IMR-90 (cell line): Measurements from ENCODE around the gene CROCC2. TPM values are rescaled to one million over a fixed set of nuclear protein-coding genes. Genes with fewer than 3 reads are reported as not detected.

Source experiments
- ATAC-seq: fragments of 200-7000 bp; cut with Tn5 transposase; 2 replicates; pipeline ENCODE4 v1.9.1; 2020; ENCODE audit warnings: low read depth, mild to moderate bottlenecking, moderate library complexity
- BruUV-seq: library from RNA; stranded (reverse); fragments of 400-500 nt; replicated peaks from 2 replicates; lab custom pipeline; 2021; lab: Mats Ljungman, UMichigan
- CTCF ChIA-PET: fragments of 300-600 bp; formaldehyde crosslinking; extraction: SDS; loops from one replicate; lab custom pipeline; 2021; ENCODE audit warnings: antibody characterized with exemption; lab: Yijun Ruan, JAX
- POLR2A ChIA-PET: fragments of 300-600 bp; sonication (Branson Sonifier 250); formaldehyde crosslinking; loops from one replicate; lab custom pipeline; 2022; ENCODE audit warnings: antibody characterized with exemption; ENCODE audit not compliant: unreplicated experiment; lab: Charles Lee
- DNase-seq: peaks from one replicate; pipeline ENCODE4 v3.0.0; 2013
- H2AFZ ChIP-seq: replicated peaks from 2 replicates; pipeline ENCODE3; 2013; ENCODE audit warnings: low read length, mild to moderate bottlenecking; ENCODE audit not compliant: poor library complexity
- H2AK5ac ChIP-seq: 2 replicates; pipeline ENCODE4 v1.6.1; 2013; ENCODE audit warnings: low read depth, low read length, inconsistent platforms
- H2AK9ac ChIP-seq: replicated peaks from 2 replicates; pipeline ENCODE3; 2013; ENCODE audit warnings: mild to moderate bottlenecking, low read depth, low read length, moderate library complexity; ENCODE audit not compliant: poor library complexity
- H2BK120ac ChIP-seq: 2 replicates; pipeline ENCODE4 v1.6.1; 2013; ENCODE audit warnings: low read depth, low read length, inconsistent platforms
- H2BK15ac ChIP-seq: 3 replicates; pipeline ENCODE4 v1.6.1; 2013; ENCODE audit warnings: low read depth, low read length, inconsistent platforms
- H2BK20ac ChIP-seq: 2 replicates; pipeline ENCODE4 v1.6.1; 2013; ENCODE audit warnings: low read depth, mild to moderate bottlenecking, inconsistent platforms, low read length, moderate library complexity
- H2BK5ac ChIP-seq: 2 replicates; pipeline ENCODE4 v1.6.1; 2013; ENCODE audit warnings: mild to moderate bottlenecking, low read depth, low read length, inconsistent platforms; ENCODE audit not compliant: poor library complexity, severe bottlenecking
- H3K14ac ChIP-seq: replicated peaks from 2 replicates; pipeline ENCODE4 v1.6.1; 2013; ENCODE audit warnings: low read depth, low read length, inconsistent platforms
- H3K18ac ChIP-seq: 2 replicates; pipeline ENCODE4 v1.6.1; 2013; ENCODE audit warnings: low read depth, low read length, control low read depth
- H3K23ac ChIP-seq: 2 replicates; pipeline ENCODE4 v1.6.1; 2013; ENCODE audit warnings: low read depth, low read length, inconsistent platforms
- H3K27ac ChIP-seq: 2 replicates; pipeline ENCODE4 v1.5.1; 2013; ENCODE audit warnings: mild to moderate bottlenecking, control low read depth, low read length; ENCODE audit not compliant: insufficient read depth
- H3K27me3 ChIP-seq: 2 replicates; pipeline ENCODE4 v1.6.1; 2013; ENCODE audit warnings: low read length; ENCODE audit not compliant: control insufficient read depth, insufficient read depth
- H3K36me3 ChIP-seq: 2 replicates; pipeline ENCODE4 v1.6.1; 2013; ENCODE audit warnings: low read length, mixed read lengths; ENCODE audit not compliant: control insufficient read depth, insufficient read depth
- H3K4ac ChIP-seq: 2 replicates; pipeline ENCODE4 v1.6.1; 2013; ENCODE audit warnings: low read depth, low read length, inconsistent platforms
- H3K4me1 ChIP-seq: 2 replicates; pipeline ENCODE4 v1.6.1; 2013; ENCODE audit warnings: low read length, mixed read lengths; ENCODE audit not compliant: control insufficient read depth, insufficient read depth
- H3K4me2 ChIP-seq: 2 replicates; pipeline ENCODE4 v1.6.1; 2013; ENCODE audit warnings: low read depth, mild to moderate bottlenecking, control low read depth, low read length, moderate library complexity
- H3K4me3 ChIP-seq: 2 replicates; pipeline ENCODE4 v1.5.1; 2013; ENCODE audit warnings: low read depth, mild to moderate bottlenecking, control low read depth, low read length, moderate library complexity; ENCODE audit not compliant: insufficient read depth
- H3K56ac ChIP-seq: 2 replicates; pipeline ENCODE4 v1.6.1; 2013; ENCODE audit warnings: low read length, inconsistent platforms; ENCODE audit not compliant: insufficient read depth; ENCODE audit errors: extremely low read depth
- H3K79me1 ChIP-seq, 2 experiments: 2 replicates each; pipeline ENCODE4 v1.6.1; 2013; ENCODE audit warnings: low read length in 2 of 2, inconsistent platforms in 1 of 2, low read depth in 1 of 2
- H3K9ac ChIP-seq: 2 replicates; pipeline ENCODE4 v1.6.1; 2013; ENCODE audit warnings: low read depth, low read length, control low read depth
- H3K9me1 ChIP-seq: 2 replicates; pipeline ENCODE4 v1.6.1; 2013; ENCODE audit warnings: low read length, inconsistent platforms; ENCODE audit not compliant: insufficient read depth
- H3K9me3 ChIP-seq: 2 replicates; pipeline ENCODE4 v1.6.1; 2013; ENCODE audit warnings: low read length; ENCODE audit not compliant: control insufficient read depth, insufficient read depth
- H4K20me1 ChIP-seq: 2 replicates; pipeline ENCODE4 v1.6.1; 2013; ENCODE audit warnings: low read length, inconsistent platforms; ENCODE audit not compliant: insufficient read depth
- H4K5ac ChIP-seq: 2 replicates; pipeline ENCODE4 v1.6.1; 2013; ENCODE audit warnings: mild to moderate bottlenecking, low read depth, low read length, control low read depth
- H4K8ac ChIP-seq, 2 experiments: 2 replicates each; pipeline ENCODE4 v1.6.1; 2013; ENCODE audit warnings: low read depth in 2 of 2, low read length in 2 of 2, control low read depth in 1 of 2, inconsistent platforms in 1 of 2
- H4K91ac ChIP-seq: 2 replicates; pipeline ENCODE4 v1.6.1; 2013; ENCODE audit warnings: low read depth, low read length, inconsistent platforms; ENCODE audit not compliant: insufficient read depth
- BHLHE40 ChIP-seq: fragments of 150-350 bp; IDR thresholded peaks from 2 replicates; pipeline ENCODE4 v1.6.1; 2016; ENCODE audit warnings: mild to moderate bottlenecking, low read depth, low read length
- CEBPB ChIP-seq: IDR thresholded peaks from 2 replicates; pipeline ENCODE4 v1.6.1; 2012; ENCODE audit warnings: low read depth, low read length, improper control_type of control experiment
- MAFK ChIP-seq: IDR thresholded peaks from 2 replicates; pipeline ENCODE4 v1.6.1; 2012; ENCODE audit warnings: low read depth, low read length, improper control_type of control experiment
- MXI1 ChIP-seq: IDR thresholded peaks from 2 replicates; pipeline ENCODE4 v1.6.1; 2012; ENCODE audit warnings: low read depth, mild to moderate bottlenecking, low read length, moderate library complexity, borderline replicate concordance
- POLR2A ChIP-seq: IDR thresholded peaks from 2 replicates; pipeline ENCODE4 v1.6.1; 2012; ENCODE audit warnings: mild to moderate bottlenecking, low read depth, low read length
- RAD21 ChIP-seq: IDR thresholded peaks from 2 replicates; pipeline ENCODE4 v1.6.1; 2012; ENCODE audit warnings: low read length, improper control_type of control experiment
- RCOR1 ChIP-seq: IDR thresholded peaks from 2 replicates; pipeline ENCODE4 v1.6.1; 2012; ENCODE audit warnings: mild to moderate bottlenecking, low read length, improper control_type of control experiment; ENCODE audit not compliant: insufficient replicate concordance
- RFX5 ChIP-seq: IDR thresholded peaks from 2 replicates; pipeline ENCODE4 v1.8.0; 2012; ENCODE audit warnings: low read depth, mild to moderate bottlenecking, low read length, moderate library complexity
- SMC3 ChIP-seq: fragments of 150-350 bp; IDR thresholded peaks from 2 replicates; pipeline ENCODE4 v1.6.1; 2016; ENCODE audit warnings: low read depth, mild to moderate bottlenecking, antibody characterized with exemption, low read length, moderate library complexity
- WGBS, 2 experiments: methylation state at CpG; one replicate each; pipeline versions ENCODE4 v1.1.5 to v1.1.7; 2013; ENCODE audit warnings: missing lambda C conversion rate in 2 of 2; ENCODE audit not compliant: insufficient read length in 1 of 2; ENCODE audit errors: extremely low coverage in 2 of 2; 5-methylcytosine and 5-hydroxymethylcytosine counted together
- dilution Hi-C: fragments of 300-500 bp; cut with HindIII; formaldehyde crosslinking; loops from one replicate; pipeline ENCODE4 v1.14.3; 2018; ENCODE audit warnings: low sequenced_read_pairs; ENCODE audit not compliant: unreplicated experiment
- in situ Hi-C: fragments of 300-500 bp; cut with MboI; formaldehyde crosslinking; loops from 3 replicates; pipeline ENCODE4 v1.14.3; 2019; ENCODE audit warnings: low sequenced_read_pairs, inconsistent platforms, mixed read lengths
- intact Hi-C: fragments of 100-400 bp; cut with micrococcal nuclease; formaldehyde crosslinking; loops from 2 replicates; pipeline ENCODE4 v1.10.0; 2022
- polyA plus RNA-seq, 3 experiments: library from polyadenylated mRNA; depleted of rRNA; stranded (reverse); fragments of >200 nt; gene quantifications; 2 replicates each; pipeline ENCODE4 v1.2.3, GENCODE V29; 2012; ENCODE audit warnings: low replicate concordance in 1 of 3
- total RNA-seq: library from RNA; depleted of rRNA; stranded (reverse); fragments of >200 nt; gene quantifications from 2 replicates; pipeline ENCODE4 v1.2.3, GENCODE V29; 2012
- TF ChIP-seq, protein P1 (sequence below): fragments of 150-350 bp; IDR thresholded peaks from 2 replicates; pipeline ENCODE4 v1.6.1; 2017; ENCODE audit warnings: mild to moderate bottlenecking, antibody characterized with exemption, low read length, low read depth
- TF ChIP-seq, protein P2 (sequence below): conservative IDR thresholded peaks from 2 replicates; pipeline ENCODE4 v1.5.1; 2012; ENCODE audit warnings: mild to moderate bottlenecking, low read depth, low read length, improper control_type of control experiment
- TF ChIP-seq, protein P3 (sequence below): fragments of 150-350 bp; IDR thresholded peaks from 2 replicates; pipeline ENCODE4 v1.6.1; 2016; ENCODE audit warnings: low read depth, mild to moderate bottlenecking, low read length, moderate library complexity, borderline replicate concordance

CROCC2 gene
- total and polyA plus RNA-seq, 2 of the 4 experiments (the other 2 are of a cell fraction), result not detected

DNA sequence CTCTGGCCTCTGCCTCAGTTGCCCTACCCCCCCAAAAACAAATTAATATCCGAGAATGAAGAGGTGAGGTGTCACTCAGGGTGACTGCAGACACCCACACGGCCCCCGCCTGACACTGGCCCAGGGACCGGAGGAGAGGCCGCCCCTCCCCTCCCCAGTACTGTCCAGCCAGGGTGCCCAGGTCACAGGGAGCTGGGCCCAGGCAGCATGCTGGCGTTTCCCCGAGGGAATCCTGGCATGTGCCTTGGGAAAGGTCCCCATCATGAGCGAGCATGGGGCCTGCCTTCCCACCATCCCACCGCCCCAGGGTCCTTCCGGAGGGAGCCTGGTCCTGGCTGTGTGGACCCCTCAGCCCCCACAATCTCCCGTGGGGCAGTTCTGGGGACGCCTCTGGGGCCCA is 13.2 kb upstream of the CROCC2 start:
- H3K56ac ChIP-seq, result no peak overlapping the region
- no peaks in the 10 kb centered on the region for H3K36me3 ChIP-seq
- peaks cover 5% of the 10 kb centered on the region; the same call in 1 of the 2 replicates for H3K27me3 ChIP-seq
- WGBS, 2 experiments, result no CpG with 5 or more reads among the region's 12 CpGs
- no peak overlapping the region for H2BK20ac ChIP-seq
- no peak overlapping the region for H3K4me2 ChIP-seq
- H3K23ac ChIP-seq, result no peak overlapping the region
- H2BK120ac ChIP-seq, result no peak overlapping the region
- no peaks in the 10 kb centered on the region for H3K9me3 ChIP-seq
- H3K4me3 ChIP-seq, result no peak overlapping the region
- H3K14ac ChIP-seq, result no peak overlapping the region
- H4K20me1 ChIP-seq, result no peaks in the 10 kb centered on the region
- H2AK5ac ChIP-seq, result no peak overlapping the region
- no peaks in the 10 kb centered on the region for H3K79me1 ChIP-seq
- no peak overlapping the region for H4K5ac ChIP-seq
- H2AFZ ChIP-seq, result no peak overlapping the region
- no peak overlapping the region for H3K9ac ChIP-seq
- in situ Hi-C loops, result no loop called here
- H3K4me1 ChIP-seq, result no peaks in the 10 kb centered on the region; the same call in 1 of the 2 replicates
- no peak overlapping the region for H4K91ac ChIP-seq
- H2AK9ac ChIP-seq, result no peak overlapping the region
- no TSS peak for BruUV-seq
- ChIA-PET CTCF (no interaction called here), POLR2A (interaction anchor here (0.7 kb wide), 1 partner anchor 64 kb away, joined by 4 read pairs; no protein-coding TSS in a partner anchor)
- ATAC-seq (no peak), DNase-seq (no peak)
- no peak overlapping the region for H3K18ac ChIP-seq
- H2BK15ac ChIP-seq, result no peak overlapping the region
- H4K8ac ChIP-seq, result no peak overlapping the region
- no peak overlapping the region for H3K27ac ChIP-seq
- TF ChIP-seq, protein P1, sequence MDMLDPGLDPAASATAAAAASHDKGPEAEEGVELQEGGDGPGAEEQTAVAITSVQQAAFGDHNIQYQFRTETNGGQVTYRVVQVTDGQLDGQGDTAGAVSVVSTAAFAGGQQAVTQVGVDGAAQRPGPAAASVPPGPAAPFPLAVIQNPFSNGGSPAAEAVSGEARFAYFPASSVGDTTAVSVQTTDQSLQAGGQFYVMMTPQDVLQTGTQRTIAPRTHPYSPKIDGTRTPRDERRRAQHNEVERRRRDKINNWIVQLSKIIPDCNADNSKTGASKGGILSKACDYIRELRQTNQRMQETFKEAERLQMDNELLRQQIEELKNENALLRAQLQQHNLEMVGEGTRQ, result no peak
- TF ChIP-seq, protein P2, sequence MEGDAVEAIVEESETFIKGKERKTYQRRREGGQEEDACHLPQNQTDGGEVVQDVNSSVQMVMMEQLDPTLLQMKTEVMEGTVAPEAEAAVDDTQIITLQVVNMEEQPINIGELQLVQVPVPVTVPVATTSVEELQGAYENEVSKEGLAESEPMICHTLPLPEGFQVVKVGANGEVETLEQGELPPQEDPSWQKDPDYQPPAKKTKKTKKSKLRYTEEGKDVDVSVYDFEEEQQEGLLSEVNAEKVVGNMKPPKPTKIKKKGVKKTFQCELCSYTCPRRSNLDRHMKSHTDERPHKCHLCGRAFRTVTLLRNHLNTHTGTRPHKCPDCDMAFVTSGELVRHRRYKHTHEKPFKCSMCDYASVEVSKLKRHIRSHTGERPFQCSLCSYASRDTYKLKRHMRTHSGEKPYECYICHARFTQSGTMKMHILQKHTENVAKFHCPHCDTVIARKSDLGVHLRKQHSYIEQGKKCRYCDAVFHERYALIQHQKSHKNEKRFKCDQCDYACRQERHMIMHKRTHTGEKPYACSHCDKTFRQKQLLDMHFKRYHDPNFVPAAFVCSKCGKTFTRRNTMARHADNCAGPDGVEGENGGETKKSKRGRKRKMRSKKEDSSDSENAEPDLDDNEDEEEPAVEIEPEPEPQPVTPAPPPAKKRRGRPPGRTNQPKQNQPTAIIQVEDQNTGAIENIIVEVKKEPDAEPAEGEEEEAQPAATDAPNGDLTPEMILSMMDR, result no peak
- TF ChIP-seq POLR2A (no peak), RFX5 (no peak), MXI1 (no peak), RAD21 (no peak), BHLHE40 (no peak), MAFK (no peak), SMC3 (no peak), RCOR1 (no peak), CEBPB (no peak)
- TF ChIP-seq, protein P3, sequence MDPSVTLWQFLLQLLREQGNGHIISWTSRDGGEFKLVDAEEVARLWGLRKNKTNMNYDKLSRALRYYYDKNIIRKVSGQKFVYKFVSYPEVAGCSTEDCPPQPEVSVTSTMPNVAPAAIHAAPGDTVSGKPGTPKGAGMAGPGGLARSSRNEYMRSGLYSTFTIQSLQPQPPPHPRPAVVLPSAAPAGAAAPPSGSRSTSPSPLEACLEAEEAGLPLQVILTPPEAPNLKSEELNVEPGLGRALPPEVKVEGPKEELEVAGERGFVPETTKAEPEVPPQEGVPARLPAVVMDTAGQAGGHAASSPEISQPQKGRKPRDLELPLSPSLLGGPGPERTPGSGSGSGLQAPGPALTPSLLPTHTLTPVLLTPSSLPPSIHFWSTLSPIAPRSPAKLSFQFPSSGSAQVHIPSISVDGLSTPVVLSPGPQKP, result no peak
- no peaks in the 10 kb centered on the region for H3K9me1 ChIP-seq
- dilution Hi-C loops, result no loop called here
- H3K4ac ChIP-seq, result no peak overlapping the region
- intact Hi-C loops, result no loop called here
- H2BK5ac ChIP-seq, result no peak overlapping the region
